ENCODE measurements around the gene TSPO. TPM values are rescaled to one million over a fixed set of nuclear protein-coding genes. Genes with fewer than 3 reads are reported as not detected.

TSPO gene
- total RNA-seq, 2 experiments from 2014 or later = 43.8 to 45.6 TPM

DNA sequence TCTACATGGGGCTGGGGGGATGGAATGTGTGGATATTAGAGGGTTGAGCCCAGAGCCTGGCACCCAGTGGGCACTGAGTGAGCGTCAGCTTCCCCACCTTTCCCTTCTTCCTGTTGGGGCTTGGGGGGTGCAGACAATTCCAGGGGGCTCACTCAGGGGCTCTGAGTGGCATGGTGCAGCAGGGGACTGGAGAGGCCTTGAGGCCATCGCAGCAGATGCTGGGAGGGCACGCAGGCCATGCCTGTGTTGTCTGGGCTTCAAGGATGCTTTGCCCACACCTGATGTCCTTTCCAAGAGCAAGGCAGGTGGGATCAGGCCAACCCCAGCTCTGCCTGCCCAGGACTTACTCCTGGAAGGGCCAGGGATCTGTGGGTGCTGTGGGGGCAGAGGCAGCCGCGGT is 46.8 kb downstream of the TSPO start:
- ChIA-PET POLR2A (no interaction called here), CTCF (no interaction called here)
- Histone ChIP-seq H3K4me1 (ENCODE audit: insufficient read depth, low read length) (no peaks in the 10 kb centered on the region), H3K27ac (ENCODE audit: low read depth in 1 of 2, low read length in 2 of 2) (no peak overlapping the region), H3K4me3 (ENCODE audit: low read length) (no peak overlapping the region), H3K36me3 (ENCODE audit: insufficient read depth, low read length) (no peaks in the 10 kb centered on the region), H3K9me3 (ENCODE audit: control insufficient read depth in 1 of 2, insufficient read depth in 1 of 2, low read length in 2 of 2) (no peaks in the 10 kb centered on the region), H3K27me3 (ENCODE audit: control insufficient read depth in 1 of 2, insufficient read depth in 2 of 2, low read length in 2 of 2) (no peaks in the 10 kb centered on the region)
- intact Hi-C loops (cut with DNase I, micrococcal nuclease) = no loop called here
- Mint-ChIP-seq H3K4me3 (no peak overlapping the region), H3K36me3 (ENCODE audit: low read depth) (no peaks in the 10 kb centered on the region), H3K9me3 (no peaks in the 10 kb centered on the region), H3K4me1 (ENCODE audit: low read depth) (no peaks in the 10 kb centered on the region), H3K27ac (no peak overlapping the region), H3K27me3 (no peaks in the 10 kb centered on the region)
- no peak for TF ChIP-seq CTCF (IDR thresholded peaks at IDR 0.05)
- DNase-seq (no peak), ATAC-seq (ENCODE audit: poor library complexity) (no peak)

DNA sequence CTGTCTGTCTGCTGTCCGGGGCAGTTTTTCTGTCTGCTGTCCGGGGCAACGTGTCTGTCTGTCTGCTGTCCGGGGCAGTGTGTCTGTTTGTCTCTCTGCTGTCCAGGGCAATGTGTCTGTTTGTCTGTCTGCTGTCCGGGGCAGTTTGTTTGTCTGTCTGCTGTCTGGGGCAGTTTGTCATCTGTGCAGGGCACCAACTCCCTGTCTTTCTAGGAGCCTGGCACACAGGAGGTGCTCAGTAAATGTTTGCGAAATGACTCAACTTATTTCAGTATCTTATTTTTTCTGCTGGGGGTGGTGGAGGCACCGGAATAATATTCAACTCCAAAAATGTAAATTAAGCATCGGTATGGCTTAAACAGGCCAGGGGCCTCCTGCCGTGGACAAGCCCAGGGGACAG is 47.6 kb downstream of the TSPO start:
- H3K4me1 ChIP-seq (ENCODE audit: insufficient read depth, low read length) = no peaks in the 10 kb centered on the region
- H3K27me3 ChIP-seq (ENCODE audit: control insufficient read depth in 1 of 2, insufficient read depth in 2 of 2, low read length in 2 of 2) = no peaks in the 10 kb centered on the region
- no peak for TF ChIP-seq CTCF (IDR thresholded peaks at IDR 0.05)
- H3K4me3 ChIP-seq (ENCODE audit: low read length) = no peak overlapping the region
- intact Hi-C loops (cut with DNase I, micrococcal nuclease) = no loop called here
- H3K9me3 ChIP-seq (ENCODE audit: control insufficient read depth in 1 of 2, insufficient read depth in 1 of 2, low read length in 2 of 2) = no peaks in the 10 kb centered on the region
- ChIA-PET POLR2A (no interaction called here), CTCF (no interaction called here)
- Mint-ChIP-seq H3K36me3 (ENCODE audit: low read depth) (no peaks in the 10 kb centered on the region), H3K27ac (no peak overlapping the region), H3K4me3 (no peak overlapping the region), H3K9me3 (no peaks in the 10 kb centered on the region), H3K27me3 (no peaks in the 10 kb centered on the region), H3K4me1 (ENCODE audit: low read depth) (no peaks in the 10 kb centered on the region)
- DNase-seq (no peak), ATAC-seq (ENCODE audit: poor library complexity) (no peak)
- no peaks in the 10 kb centered on the region for H3K36me3 ChIP-seq (ENCODE audit: insufficient read depth, low read length)
- no peak overlapping the region for H3K27ac ChIP-seq (ENCODE audit: low read depth in 1 of 2, low read length in 2 of 2)

- intact Hi-C loops (cut with DNase I, micrococcal nuclease) = no loop called here
- H3K9me3 Mint-ChIP-seq = no peaks in the 10 kb centered on the region
- Histone ChIP-seq H3K4me1 (ENCODE audit: insufficient read depth, low read length) (no peaks in the 10 kb centered on the region), H3K27ac (ENCODE audit: low read depth in 1 of 2, low read length in 2 of 2) (no peak overlapping the region), H3K27me3 (ENCODE audit: control insufficient read depth in 1 of 2, insufficient read depth in 2 of 2, low read length in 2 of 2) (no peaks in the 10 kb centered on the region), H3K9me3 (ENCODE audit: control insufficient read depth in 1 of 2, insufficient read depth in 1 of 2, low read length in 2 of 2) (no peaks in the 10 kb centered on the region), H3K36me3 (ENCODE audit: insufficient read depth, low read length) (no peaks in the 10 kb centered on the region), H3K4me3 (ENCODE audit: low read length) (no peak overlapping the region)
- CTCF ChIA-PET = no interaction called here
- H3K4me3 Mint-ChIP-seq = no peak overlapping the region
- no peak overlapping the region for H3K27ac Mint-ChIP-seq
- no peaks in the 10 kb centered on the region for H3K27me3 Mint-ChIP-seq
- no peak for DNase-seq
- TF ChIP-seq CTCF (IDR thresholded peaks at IDR 0.05) = no peak
- H3K4me1 Mint-ChIP-seq (ENCODE audit: low read depth) = no peaks in the 10 kb centered on the region
- ATAC-seq (ENCODE audit: poor library complexity) = no peak
- POLR2A ChIA-PET = no interaction called here
- no peaks in the 10 kb centered on the region for H3K36me3 Mint-ChIP-seq (ENCODE audit: low read depth)
These were observed 48.2 kb downstream of the TSPO start for GRCh38 chr22:43199541-43199940.

Data from CD4-positive, alpha-beta T cell (primary cell).